NCI-H128 (cell line): ENCODE measurements around the gene RNF145.
"Not testable (repeated sequence)": the region's sequence is repeated elsewhere in the genome, so short reads cannot be mapped to it uniquely, and the experiment has no call there.

ENCODE experiments used
- DNase-seq: peaks from one replicate; lab custom pipeline; 2025; ENCODE audit not compliant: unreplicated experiment; lab: John Stamatoyannopoulos, UW

The RNF145 gene

GRCh38 chr5:159121061-159121460 is 88.3 kb downstream of the RNF145 start:
- DNase-seq: no peak

- DNase-seq: no peak
Measured at GRCh38 chr5:159120446-159120845, 88.9 kb downstream of the RNF145 start.

- DNase-seq: not testable (repeated sequence)
Measured at GRCh38 chr5:159119842-159120241, 89.5 kb downstream of the RNF145 start.

GRCh38 chr5:159118958-159119659 is 90.2 kb downstream of the RNF145 start:
- DNase-seq: not testable (repeated sequence)

- no peak for DNase-seq
Measured at GRCh38 chr5:159113405-159113804, 95.9 kb downstream of the RNF145 start.

- no peak for DNase-seq
Measured at GRCh38 chr5:159112436-159112835, 96.9 kb downstream of the RNF145 start.
